Uterus (tissue), 4 donors: ENCODE measurements around the gene P2RX5. TPM values are rescaled to one million over a fixed set of nuclear protein-coding genes. Genes with fewer than 3 reads are reported as not detected.
A peak's percentile ranks its signal among the peaks of the same experiment; 100 is the strongest.

ENCODE experiments used
- DNase-seq, 2 donors: peaks; one replicate each; pipeline ENCODE4 v3.0.0-alpha.2; 2019 to 2020
- H3K27ac ChIP-seq, 2 donors: fragments of 200-600 bp; sonication (generic); 1 replicate in 1 of 2; 2 replicates in 1 of 2; pipeline ENCODE4 v1.5.1; 2016 to 2018
- H3K27me3 ChIP-seq, 2 donors: fragments of 200-600 bp; sonication (generic); one replicate each; pipeline ENCODE4 v1.5.1; 2018 to 2019; ENCODE audit warnings: control low read depth in 1 of 2
- H3K36me3 ChIP-seq, 2 donors: fragments of 200-600 bp; sonication (generic); one replicate each; pipeline ENCODE4 v1.5.1; 2019; ENCODE audit warnings: control low read depth in 1 of 2
- H3K4me1 ChIP-seq, 2 donors: fragments of 200-600 bp; sonication (generic); one replicate each; pipeline ENCODE4 v1.5.1; 2018 to 2019; ENCODE audit warnings: control low read depth in 1 of 2
- H3K4me3 ChIP-seq, 2 donors: fragments of 200-600 bp; sonication (generic); 1 replicate in 1 of 2; 2 replicates in 1 of 2; pipeline ENCODE4 v1.5.1; 2018 to 2019; ENCODE audit warnings: mild to moderate bottlenecking in 1 of 2
- H3K9me3 ChIP-seq, 2 donors: fragments of 200-600 bp; sonication (generic); one replicate each; pipeline ENCODE4 v1.5.1; 2019; ENCODE audit warnings: control low read depth in 1 of 2
- CTCF ChIP-seq, 4 experiments: fragments of 200-600 bp in 2 of 4; fragments of 450-650 bp in 2 of 4; sonication (generic) in 2 of 4; IDR thresholded peaks; one replicate each; pipeline ENCODE4 v1.5.1; 2016 to 2019; ENCODE audit warnings: antibody characterized with exemption in 4 of 4, mild to moderate bottlenecking in 2 of 4, moderate library complexity in 1 of 4
- POLR2A ChIP-seq, 2 donors: fragments of 450-650 bp; IDR thresholded peaks; one replicate each; pipeline ENCODE4 v1.6.1; 2016; ENCODE audit warnings: antibody characterized with exemption in 2 of 2, mild to moderate bottlenecking in 1 of 2, moderate library complexity in 1 of 2
- intact Hi-C: fragments of 100-400 bp; cut with DNase I; formaldehyde crosslinking; loops from one replicate; pipeline ENCODE4 v1.15.1; 2023; ENCODE audit warnings: low total_unique reads
- total RNA-seq, 4 donors: library from RNA; depleted of rRNA in 3 of 4; stranded (reverse); fragments of >200 nt in 3 of 4; gene quantifications; one replicate each; pipeline versions ENCODE4 v1.1.0 to v1.2.4, GENCODE V29; 2014 to 2023
- donor health status: DM: yes; HTN: yes; CAD: no.

P2RX5 gene
- total RNA-seq, 4 donors from 2014 or later, result 0.51 to 8.2 (median 1.1) TPM

GRCh38 chr17:3667366-3668278 is 28.3 kb downstream of the P2RX5 start:
- H3K36me3 ChIP-seq, result no peaks in the 10 kb centered on the region
- H3K27me3 ChIP-seq, result no peaks in the 10 kb centered on the region
- intact Hi-C loops, result no loop called here
- peak overlapping the region; percentile 88 to 96 for H3K4me3 ChIP-seq
- H3K4me1 ChIP-seq, result peaks cover 9 to 12% of the 10 kb centered on the region in 2 donors
- DNase-seq, result peak; percentile 91 to 94
- H3K9me3 ChIP-seq, result no peaks in the 10 kb centered on the region
- H3K27ac ChIP-seq, result peak overlapping the region; percentile 97 to 99
- TF ChIP-seq POLR2A (IDR thresholded peaks at IDR 0.05), result no peak
- TF ChIP-seq CTCF (IDR thresholded peaks at IDR 0.05), result no peak

GRCh38 chr17:3666516-3666915 is 29.4 kb downstream of the P2RX5 start:
- H3K27me3 ChIP-seq, result no peaks in the 10 kb centered on the region
- TF ChIP-seq POLR2A (IDR thresholded peaks at IDR 0.05), result no peak
- H3K4me3 ChIP-seq, result peak overlapping the region in 1 of 2 donors; percentile 96
- H3K36me3 ChIP-seq, result no peaks in the 10 kb centered on the region
- H3K9me3 ChIP-seq, result no peaks in the 10 kb centered on the region
- H3K4me1 ChIP-seq, result peaks cover 9 to 12% of the 10 kb centered on the region in 2 donors
- DNase-seq, result no peak
- H3K27ac ChIP-seq, result peak overlapping the region; percentile 97 to 99
- intact Hi-C loops, result no loop called here

DNA sequence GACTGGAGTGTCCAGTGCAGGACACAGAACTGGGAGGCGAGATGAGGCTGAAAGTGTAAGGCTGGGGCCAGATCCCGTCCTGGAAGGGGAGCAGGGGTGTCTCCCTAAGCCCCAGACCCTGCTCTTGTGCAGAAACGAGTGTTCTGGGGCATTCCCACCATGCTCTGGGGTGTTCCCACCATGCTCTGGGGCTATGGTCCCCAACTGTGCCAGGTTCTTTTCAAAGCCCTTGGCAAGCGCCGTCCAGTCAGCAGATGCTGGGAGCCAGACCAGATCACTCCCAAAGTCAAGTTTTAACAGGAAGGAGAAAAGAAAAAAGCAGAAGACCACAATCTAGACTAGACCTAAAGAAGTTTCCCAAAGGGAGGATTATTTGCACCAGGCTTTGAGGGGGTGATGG is 30.1 kb downstream of the P2RX5 start:
- H3K36me3 ChIP-seq, result no peaks in the 10 kb centered on the region
- H3K9me3 ChIP-seq, result no peaks in the 10 kb centered on the region
- peak in 1 of 2 donors; percentile 50 for DNase-seq
- peak overlapping the region; percentile 33 to 97 for H3K27ac ChIP-seq
- H3K27me3 ChIP-seq, result no peaks in the 10 kb centered on the region
- no peak for TF ChIP-seq POLR2A (IDR thresholded peaks at IDR 0.05)
- TF ChIP-seq CTCF (IDR thresholded peaks at IDR 0.05), result no peak
- peaks cover 9 to 12% of the 10 kb centered on the region in 2 donors for H3K4me1 ChIP-seq
- intact Hi-C loops, result no loop called here
- no peak overlapping the region for H3K4me3 ChIP-seq

DNA sequence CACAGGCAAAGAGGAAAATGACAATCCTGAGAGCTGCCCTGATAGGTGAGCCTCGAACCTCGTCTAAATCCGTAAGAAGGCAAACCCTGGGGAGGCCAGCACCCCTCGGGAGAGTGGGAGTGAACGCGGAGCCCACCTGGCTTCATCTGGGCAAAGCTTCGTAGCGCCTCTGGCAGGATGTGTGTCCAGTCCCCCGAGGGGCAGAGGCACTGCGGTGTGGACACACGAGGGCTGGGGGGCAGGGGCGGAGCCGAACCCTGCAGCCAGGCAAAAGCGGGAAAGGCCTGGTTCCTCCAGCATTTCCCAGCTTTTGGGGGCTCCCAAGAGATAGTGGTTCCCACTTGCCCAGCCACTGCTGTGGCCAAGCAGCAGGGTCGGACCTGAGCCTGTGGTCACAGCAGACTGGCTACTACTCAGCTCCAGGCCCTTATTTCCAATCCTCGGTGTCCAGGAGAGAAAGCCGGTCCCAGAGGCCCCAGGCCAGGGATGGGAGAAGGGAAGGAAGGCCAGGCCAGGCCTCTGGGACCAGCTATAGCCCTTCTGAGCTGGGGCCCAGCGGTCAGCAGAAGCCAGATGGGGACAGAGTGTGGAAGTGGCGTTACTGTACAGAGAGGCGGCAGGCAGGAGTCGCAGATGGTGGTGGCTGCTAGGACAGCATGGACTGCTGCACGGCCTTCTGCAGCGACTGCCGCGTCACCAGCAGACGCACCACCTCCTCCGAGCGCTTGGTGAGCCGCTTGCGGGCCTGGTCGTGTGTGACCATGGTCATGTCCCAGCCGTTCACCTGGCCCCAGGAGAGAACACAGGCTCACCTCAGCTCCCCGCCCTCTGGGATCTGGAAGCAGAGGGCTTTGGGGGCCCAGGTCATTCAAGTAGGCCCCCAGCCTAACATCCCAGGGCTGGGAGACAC is 32.6 kb downstream of the P2RX5 start:
- TF ChIP-seq POLR2A (IDR thresholded peaks at IDR 0.05) (no peak), CTCF (IDR thresholded peaks at IDR 0.05) (no peak)
- Histone ChIP-seq H3K27ac (no peak overlapping the region), H3K4me1 (peaks cover 13 to 17% of the 10 kb centered on the region in 2 donors), H3K27me3 (no peaks in the 10 kb centered on the region), H3K9me3 (no peaks in the 10 kb centered on the region), H3K4me3 (no peak overlapping the region), H3K36me3 (no peaks in the 10 kb centered on the region)
- intact Hi-C loops, result no loop called here
- no peak for DNase-seq

GRCh38 chr17:3660311-3660891 is 35.6 kb downstream of the P2RX5 start:
- Histone ChIP-seq H3K27ac (peak overlapping the region; percentile 85 to 89), H3K36me3 (no peaks in the 10 kb centered on the region), H3K4me3 (no peak overlapping the region), H3K4me1 (peaks cover 7 to 9% of the 10 kb centered on the region in 2 donors), H3K9me3 (no peaks in the 10 kb centered on the region), H3K27me3 (no peaks in the 10 kb centered on the region)
- TF ChIP-seq POLR2A (IDR thresholded peaks at IDR 0.05) (no peak), CTCF (IDR thresholded peaks at IDR 0.05) (no peak)
- intact Hi-C loops, result no loop called here
- DNase-seq, result peak; percentile 31 to 35
